CD4-positive, alpha-beta T cell treated with Interleukin-21 for 1 hour (primary cell): ENCODE results near the gene CCDC63.
"Not testable (repeated sequence)": the region's sequence is repeated elsewhere in the genome, so short reads cannot be mapped to it uniquely, and the experiment has no call there.

ENCODE experiments used
- DNase-seq: peaks from one replicate; pipeline ENCODE4 v3.0.0-alpha.2; 2020

The CCDC63 gene

DNA sequence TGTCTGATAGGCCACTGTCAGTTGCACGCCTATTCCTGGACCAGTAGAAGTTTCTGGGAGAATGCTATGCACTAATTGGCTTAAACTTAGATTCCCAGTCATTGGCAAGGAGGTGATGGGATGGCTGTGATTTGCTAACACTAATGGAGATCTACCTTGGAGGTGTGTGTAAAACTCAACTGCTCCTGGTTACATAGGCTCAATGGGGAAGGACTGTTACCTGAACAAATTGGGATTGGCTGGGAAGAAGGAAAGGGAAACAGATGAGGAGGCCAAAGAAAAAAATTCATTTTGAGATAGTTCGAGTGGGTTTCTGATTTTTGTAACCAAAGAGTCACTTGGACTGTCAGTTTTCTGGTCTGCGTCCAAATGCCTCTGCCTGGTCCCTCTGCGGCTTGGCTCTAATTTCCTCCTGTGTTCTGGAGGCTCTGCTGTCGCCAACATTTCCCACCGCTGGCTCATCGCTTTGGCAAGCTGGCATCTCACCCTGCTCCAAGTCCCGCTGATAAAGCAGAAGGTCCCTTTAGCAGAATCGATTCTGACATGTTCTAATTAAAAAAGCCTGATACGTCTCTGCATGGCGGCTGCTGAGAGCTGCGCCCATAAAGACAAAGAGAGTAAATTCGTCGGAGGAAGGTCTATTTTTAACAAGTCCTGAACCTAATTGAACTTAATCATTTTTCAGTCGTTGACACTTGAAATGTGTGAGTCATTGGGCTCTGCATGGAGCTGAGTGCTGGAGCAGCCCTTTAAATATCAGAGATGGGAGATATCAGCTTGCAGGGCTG is 2.0 kb upstream of the CCDC63 start:
- DNase-seq, result no peak

DNA sequence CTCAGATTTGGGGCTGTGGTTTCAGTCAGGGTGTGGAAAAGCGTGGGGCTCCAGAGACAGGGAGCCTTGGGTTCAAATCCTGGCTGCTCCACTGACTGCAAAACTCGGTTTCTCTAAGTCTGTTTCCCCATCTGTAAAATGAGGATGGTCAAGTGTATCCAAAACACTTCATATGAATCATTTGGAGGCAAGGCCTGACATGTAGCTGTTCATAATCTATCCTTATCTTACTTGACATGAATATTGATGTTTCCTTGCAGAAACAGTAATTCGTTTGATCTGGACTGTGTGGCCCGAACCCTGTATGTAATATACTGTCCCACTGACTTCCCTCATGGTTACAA is 1.5 kb upstream of the CCDC63 start:
- DNase-seq, result no peak

DNA sequence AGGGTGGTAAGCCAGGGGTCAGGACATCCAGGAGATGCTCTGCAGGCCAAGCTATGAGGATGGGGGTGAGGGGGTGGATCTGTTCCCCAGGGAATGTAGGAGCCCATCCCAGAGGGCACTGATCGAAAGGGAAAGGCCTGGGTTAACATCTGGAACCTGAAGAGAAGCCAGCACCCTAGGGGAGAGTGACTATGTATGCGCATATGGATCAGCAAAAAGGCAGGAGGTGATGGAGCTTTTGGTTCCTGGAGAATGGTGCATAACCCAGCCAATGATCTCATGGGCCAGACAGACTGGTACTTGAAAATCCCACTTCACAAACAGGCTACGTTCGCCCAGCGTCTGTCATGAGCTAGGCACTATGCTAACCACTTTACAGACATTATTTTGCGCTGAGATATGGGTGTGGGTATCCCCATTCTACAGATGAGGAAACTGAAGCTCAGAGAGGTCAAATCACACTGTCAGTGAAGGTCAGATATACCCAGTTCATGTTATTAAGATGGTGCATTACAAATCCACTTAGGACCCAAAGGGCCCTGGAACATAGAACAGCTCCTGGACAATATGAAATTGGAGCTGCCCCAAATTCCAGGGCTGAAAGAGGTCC is 1.6 kb downstream of the CCDC63 start:
- DNase-seq, result no peak

DNA sequence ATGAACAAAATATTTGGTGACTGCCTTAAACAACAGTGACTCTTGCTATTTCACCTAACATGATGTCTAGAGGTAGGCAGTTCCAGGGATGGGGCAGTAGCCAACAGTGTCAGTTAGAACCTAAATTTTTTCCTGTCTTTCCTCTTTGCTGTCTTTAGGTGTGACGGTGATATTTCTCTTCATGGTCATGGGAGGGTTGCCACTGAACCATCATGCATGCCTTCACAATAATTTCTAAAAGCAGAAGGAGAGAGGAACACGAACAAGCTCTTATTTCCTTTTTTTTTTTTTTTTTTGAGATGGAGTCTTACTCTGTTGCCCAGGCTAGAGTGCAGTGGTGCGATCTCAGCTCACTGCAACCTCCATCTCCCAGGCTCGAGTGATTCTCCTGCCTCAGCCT is 2.4 kb downstream of the CCDC63 start:
- DNase-seq, result no peak

DNA sequence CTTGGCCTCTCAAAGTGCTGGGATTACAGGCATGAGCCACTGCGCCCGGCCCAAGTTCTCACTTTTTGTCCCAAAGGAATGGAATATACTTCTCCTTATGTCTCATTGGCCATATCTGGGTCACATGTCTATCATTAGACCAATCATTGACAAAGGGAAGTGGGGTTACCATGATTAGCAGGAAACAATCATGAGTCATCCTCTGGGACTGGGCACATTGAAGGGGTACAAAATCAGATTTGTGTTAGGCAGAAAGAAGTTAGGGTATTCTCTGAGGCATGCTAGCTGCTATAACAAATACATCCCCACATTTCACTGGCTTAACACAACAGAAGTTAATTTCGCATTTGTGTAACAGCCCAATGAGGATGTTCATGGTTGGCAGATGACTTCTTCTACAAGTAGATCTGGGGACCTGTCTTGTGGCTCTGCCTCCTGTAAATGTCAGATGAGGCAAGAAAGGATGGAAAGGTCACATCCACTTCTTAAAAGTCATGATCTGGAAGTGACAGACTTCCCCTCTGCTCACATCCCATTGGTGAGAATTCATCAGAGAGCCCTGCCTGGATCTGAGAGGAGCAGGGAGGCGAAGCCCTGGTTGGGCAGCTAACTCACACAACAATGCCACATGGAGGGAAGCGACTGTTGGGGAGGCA is 3.1 kb downstream of the CCDC63 start:
- no peak for DNase-seq

DNA sequence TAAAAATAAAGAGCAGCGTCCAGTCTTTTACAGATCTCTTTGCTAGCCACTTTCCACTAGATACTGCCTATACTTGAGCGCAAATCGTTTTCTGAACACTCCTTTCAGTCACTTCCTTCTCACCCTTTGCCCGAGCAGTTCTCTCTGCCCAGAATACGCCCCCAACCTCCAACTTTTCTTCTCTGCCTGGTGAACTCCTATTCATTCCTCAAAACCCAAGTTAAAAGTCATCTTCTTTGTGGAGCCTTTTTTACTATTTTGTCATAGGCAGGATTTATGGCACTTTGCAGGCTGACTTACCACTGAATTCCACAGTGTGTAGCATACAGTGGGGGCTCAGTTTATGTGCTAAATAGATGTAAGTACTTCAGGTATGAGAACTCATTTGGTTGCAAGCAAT is 4.0 kb downstream of the CCDC63 start:
- no peak for DNase-seq

DNA sequence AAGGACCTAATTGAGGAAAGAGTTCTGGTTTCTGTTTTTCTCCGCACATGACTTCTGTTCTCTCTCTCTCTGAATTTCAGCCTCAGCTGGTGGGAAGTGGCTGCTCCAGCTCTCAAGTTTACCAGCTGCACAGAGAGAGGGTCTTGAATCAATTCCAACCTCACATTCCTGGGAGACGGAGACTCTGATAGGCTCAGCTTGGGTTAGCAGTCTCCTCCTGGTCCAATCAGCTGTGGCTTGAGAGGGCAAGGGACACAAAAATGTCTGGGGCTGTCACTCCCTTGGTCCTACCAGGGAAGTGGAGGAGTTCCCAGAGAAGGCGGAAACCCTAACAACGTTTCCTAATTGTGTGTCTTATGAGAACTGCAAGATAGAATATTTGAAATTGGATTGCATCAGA is 7.0 kb downstream of the CCDC63 start:
- no peak for DNase-seq

DNA sequence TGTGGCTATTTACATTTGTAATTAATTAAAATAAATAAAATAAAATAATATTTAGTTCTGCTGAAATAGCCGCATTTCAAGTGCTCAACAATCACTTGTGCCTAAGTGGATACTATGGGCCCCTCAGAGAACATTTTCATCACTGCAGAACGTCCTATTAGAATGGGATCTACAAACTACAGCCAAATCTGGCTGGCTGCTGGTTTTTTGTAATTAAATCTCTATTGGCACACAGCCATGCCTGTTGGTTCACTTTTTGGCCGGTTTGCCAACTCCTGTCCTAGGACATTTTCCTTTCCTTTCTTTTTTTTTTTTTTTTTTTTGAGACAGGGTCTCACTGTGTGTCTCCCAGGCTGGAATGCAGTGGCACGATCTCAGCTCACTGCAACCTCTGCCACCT is 9.8 kb downstream of the CCDC63 start:
- DNase-seq, result no peak

DNA sequence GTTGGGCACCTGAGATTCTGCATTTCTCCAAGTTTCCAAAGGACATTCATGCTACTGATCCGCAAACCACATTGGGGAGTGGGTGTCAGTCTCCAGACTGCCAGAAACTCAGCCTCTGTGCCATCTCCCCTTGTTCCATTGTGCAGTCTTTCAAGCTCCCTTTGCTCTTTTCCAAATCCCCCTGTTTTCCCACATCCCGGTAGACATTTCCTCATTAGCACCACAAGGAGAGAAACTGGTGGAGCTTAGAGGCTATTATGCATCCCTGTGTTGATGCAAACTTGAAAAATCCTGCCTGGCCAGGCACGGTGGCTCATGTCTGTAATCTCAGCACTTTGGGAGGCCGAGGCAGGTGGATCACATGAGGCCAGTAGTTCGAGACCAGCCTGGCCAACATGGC is 10.7 kb downstream of the CCDC63 start:
- no peak for DNase-seq

DNA sequence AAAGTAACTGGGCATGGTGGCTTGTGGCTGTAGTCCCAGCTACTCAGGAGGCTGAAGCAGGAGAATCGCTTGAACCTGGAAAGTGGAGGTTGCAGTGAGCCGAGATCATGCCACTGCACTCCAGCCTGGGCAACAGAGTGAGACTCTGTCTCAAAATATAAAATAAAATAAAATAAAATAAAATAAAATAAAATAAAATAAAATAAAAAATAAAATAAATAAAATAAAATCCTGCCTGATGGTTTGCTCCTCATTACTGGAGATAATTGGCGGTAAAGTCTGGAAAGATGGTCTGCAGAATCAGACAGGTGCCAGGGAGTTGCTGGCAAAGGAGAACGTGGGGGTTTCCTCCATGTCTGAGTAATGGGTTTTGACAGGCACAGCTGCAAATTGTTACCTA is 11.2 kb downstream of the CCDC63 start:
- DNase-seq, result not testable (repeated sequence)

DNA sequence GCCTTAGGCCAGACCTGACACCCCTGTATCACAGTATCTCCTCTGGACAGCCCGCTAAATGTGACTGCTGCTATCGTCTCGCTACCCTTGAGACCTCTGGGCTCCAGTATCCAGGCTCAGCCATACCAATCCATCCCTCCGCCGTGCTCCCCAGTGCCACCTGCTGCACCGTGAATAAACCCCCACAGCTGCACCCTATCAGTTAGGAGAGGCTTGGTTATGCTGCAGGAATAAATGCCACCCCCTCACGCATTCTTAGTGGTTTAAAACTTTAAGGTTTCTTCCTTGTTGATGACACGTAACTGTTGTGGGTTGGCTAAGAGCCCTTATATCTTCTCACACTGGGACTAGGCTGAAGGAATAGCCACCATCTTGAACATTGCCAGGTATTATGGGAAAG is 12.1 kb downstream of the CCDC63 start:
- no peak for DNase-seq

DNA sequence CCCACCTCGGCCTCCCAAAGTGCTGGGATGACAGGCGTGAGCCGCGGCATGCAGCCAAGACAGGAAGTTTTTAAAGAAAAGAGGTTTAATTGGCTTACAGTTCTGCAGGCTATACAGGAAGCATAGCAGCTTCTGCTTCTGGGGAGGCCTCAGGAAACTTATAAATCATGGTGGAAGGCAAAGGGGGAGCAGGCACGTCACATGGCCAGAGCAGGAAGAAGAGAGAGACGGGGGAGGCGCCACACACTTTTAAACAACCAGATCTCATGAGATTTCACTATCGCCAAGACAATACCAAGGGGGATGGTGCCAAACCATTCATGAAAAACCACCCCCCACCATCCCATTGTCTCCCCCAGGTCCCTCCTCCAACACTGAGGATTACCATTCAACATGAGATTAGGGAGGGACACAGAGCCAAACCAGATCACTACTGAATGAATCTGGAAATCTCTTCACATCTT is 14.1 kb downstream of the CCDC63 start:
- no peak for DNase-seq

DNA sequence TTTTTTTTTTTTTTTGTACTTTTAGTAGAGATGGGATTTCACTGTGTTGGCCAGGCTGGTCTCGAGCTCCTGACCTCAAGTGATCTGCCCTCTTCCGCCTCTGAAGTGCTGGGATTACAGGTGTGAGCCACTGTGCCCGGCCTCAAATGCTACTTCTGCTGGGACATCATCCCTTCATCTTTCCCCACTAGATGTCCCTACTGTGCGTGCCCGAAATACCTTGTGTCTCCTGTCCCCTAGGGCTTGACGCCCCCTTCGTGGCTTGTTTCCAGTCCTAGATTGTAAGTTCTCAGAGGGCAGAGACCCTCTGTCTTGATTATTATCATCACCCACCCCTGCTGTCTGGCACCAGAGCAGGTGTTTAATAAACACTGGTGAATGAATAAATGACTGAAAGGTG is 14.9 kb downstream of the CCDC63 start:
- no peak for DNase-seq

DNA sequence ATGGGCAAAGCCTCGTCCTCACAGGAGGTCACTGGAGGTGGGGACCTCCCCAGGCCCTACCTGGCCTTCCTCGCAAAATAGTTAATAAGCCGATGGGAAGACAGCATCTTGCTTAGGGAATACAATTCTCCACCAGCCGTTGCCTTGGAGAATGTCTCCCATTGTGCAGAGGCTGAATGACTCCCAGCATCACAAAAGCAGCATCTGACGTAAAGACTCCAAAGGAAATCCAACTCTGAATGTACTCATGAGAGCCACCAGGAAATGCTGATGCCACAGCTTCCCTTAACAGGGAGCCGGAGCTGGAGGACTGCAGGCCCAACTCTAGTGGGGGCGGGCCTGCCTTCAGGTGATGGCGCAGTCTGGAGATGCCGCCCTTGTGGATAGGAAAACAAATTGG is 15.5 kb downstream of the CCDC63 start:
- no peak for DNase-seq

DNA sequence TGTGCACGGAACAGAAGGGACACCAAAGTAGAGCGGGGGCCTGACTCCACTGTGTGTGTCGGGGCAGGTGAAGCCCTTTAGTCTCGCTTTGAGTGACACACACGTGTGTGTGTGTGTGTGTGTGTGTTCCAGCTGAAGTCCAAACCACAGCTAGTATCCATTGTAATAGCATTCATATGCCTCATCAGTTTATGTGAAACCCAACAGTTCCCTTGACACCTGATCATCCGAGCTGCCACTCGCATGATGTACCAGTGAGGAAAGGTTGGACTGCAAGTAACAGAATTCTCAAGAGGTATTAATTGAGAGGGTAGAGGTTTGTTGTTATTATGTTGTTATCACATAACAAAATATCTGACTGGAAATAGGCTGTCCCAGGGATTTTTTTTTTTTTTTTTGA is 16.4 kb downstream of the CCDC63 start:
- DNase-seq, result no peak

DNA sequence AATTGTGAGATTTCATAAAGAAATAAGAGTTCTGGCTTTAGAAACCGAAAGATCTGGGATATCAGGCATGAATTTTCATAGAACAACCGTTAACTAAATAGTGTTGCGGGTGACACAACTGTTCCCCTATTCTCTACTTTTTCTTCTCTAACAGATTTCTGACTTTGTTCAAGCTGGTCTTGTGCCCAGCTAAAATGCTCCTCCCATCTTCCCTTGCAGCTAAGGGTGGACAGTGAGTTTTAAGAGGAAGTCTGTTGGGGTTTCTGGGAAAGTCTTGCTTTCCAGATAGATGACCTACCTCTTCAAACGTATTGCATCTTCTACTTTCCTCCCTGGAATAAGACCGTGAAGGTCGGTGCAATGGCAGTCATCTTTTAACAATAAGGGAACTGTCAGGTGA is 18.7 kb downstream of the CCDC63 start:
- DNase-seq, result no peak

DNA sequence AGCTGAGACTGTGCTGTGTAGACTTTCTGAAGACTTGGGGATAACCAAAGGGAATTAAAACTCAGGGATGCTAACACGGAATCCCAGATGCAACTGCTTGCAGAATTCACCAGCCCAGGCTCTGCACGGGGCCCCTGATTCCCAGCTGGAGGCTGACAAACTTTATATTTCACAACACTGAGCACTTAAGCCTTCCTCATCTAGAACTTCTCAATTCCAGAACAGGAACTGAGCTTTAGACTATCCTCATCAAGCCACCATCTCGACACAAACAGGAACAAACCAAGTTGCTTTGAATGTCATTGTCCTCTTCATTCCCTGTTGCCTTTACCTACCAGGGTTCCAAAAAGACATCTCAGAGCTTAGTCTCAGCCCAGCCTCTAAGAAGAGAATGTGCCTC is 22.2 kb downstream of the CCDC63 start:
- no peak for DNase-seq

DNA sequence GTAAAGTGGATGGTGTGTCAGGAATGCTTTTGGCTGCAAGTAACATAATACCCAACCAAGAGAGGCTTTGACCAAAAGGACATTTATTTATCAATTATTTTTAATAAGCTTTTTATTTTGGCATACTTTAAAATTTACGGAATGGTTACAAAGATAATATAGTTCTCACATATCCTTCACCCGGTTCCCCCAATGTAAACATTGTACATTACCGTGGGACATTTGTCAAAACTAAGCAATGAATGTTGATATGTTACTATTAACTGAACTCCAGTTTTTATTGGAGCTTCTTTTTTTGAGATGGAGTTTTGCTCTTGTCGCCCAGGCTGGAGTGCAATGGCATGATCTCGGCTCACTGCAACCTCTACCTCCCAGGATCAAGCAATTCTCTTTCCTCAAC is 23.0 kb downstream of the CCDC63 start:
- DNase-seq, result no peak

DNA sequence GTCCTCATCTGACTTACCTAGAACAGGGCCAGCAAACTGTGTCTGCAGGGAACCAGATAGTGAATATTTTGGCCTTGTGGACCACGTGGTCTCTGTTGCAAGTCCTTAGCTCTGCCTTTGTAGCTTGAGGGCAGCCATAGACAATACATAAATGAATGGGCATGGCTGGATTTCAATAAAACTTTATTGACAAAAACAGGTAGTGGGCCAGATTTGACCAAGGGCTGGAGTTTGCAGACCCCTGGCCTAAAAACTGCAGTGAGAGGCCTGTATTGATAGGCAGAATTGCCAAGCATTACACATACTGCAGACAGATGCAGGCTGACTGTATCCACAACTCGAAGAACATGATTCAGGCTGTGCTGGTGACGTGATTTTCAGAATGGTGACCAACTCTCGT is 25.3 kb downstream of the CCDC63 start:
- DNase-seq, result no peak

DNA sequence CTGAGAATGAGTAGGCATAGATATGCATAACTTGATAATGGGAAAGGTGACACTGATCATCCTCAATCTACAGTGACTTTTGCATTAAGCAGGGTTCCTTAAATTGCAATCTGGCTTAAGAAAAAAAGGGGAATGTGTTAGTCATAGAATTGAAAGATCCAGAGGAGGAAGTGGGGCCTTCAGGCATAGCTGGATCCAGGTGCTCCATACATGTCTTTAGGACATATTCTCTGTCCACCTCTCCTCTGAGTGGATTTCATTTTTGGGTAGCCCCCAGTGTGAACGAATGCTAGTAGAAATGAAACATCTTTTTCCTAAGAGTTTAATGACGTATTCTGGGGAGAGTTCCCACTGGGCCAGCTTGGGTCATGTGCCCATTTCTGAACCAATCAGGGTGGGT is 27.6 kb downstream of the CCDC63 start:
- no peak for DNase-seq

DNA sequence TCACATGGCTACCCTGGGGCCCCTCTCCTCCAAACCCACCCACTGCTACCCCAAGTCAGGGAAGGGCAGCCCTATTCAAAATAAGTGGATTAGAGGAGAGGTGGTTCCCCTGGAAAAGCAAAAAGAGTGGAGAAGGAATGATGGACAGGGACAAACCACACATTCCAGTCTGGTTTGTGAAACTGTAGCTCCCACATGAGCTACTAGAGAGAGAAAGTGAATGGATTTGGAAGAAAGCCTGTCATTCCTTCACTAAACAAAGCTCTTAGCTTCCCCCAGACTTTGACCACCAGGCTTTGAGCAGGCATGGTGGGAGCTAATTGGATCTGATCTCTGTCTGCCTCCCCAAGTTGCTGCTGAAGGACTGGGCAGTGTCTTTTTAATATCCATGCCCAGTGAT is 28.0 kb downstream of the CCDC63 start:
- no peak for DNase-seq

DNA sequence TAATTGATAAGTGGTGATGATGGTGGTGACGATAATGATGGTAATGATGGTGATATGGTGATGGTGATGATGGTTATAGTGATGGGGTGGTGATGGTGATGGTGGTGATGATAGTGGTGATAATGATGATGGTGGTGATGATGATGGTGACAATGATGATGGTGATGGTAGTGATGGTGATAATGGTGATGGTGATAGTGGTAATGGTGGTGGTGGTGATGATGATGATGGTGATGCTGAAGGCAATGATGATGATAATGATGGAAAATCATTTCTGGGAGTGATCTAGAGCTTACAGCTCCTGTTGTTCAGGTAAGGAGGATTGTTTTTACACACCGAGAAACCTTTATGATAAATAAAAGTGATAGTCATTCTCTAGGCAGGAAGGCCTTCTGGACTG is 33.9 kb downstream of the CCDC63 start:
- no peak for DNase-seq

DNA sequence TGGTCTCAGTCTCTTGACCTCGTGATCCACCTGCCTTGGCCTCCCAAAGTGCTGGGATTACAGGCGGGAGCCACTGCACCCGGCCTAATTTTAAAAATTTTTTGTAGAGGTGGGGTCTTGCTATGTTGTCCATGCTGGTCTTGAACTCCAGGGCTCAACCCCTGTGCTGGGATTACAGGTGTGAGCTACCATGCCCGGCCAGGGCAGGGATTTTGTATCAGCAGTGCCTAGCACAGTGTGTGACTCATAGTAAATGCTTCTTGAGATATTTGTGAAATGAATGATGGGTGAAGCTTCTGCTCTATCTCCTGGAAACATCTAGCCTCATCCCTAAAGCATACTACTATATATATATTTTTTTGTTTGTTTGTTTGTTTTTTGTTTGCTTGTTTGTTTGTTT is 36.5 kb downstream of the CCDC63 start:
- no peak for DNase-seq

DNA sequence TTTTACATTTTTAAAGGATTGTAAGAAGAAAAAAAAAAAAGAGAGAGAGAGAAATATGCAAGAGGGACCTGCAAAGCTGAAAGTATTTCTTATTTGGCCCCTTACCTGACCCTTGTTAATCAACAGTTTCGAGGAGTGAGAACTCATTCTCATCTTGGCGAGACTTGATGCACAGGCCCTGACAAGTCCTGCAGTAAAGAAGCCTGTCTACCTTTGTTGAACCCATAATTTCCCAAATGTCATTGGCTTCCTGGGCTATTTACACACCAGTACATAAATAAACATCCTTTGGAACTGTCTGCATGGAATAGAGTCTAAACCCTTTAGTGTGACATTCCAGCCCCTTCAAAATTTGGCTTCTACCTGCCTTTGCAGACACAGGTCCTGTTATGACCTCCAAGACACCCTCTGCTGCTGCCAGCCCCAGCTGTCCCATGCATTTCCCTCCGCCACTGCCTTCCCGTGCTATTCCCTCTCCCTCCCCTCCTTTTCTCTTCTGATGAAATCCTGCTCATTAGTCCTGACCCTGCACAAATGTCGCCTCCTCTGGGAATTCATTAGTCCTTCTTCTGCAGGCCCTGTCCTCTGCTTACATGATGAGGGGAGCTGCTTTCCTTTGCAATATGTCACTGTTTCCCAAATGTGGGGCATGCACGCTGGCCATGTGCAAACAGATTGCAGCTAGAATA is 38.5 kb downstream of the CCDC63 start:
- DNase-seq, result no peak
